ENCODE measurements around the gene FAM3A.

- TF ChIP-seq CTCF (IDR thresholded peaks at IDR 0.05; ENCODE audit: low read depth, low read length) (no peak), POLR2A (IDR thresholded peaks at IDR 0.05; ENCODE audit: extremely low read depth, insufficient read length) (no peak), MAX (IDR thresholded peaks at IDR 0.05; ENCODE audit: low read depth, low read length) (no peak), MYC (IDR thresholded peaks at IDR 0.05; ENCODE audit: low read depth, low read length) (no peak)
Observed at GRCh38 chrX:154506483-154507332, 9.3 kb downstream of the FAM3A start.
